WI38 (cell line): Measurements from ENCODE around the gene SLA2.

Experiments
- H3K4me3 ChIP-seq: 2 replicates; pipeline ENCODE4 v1.5.1; 2011; ENCODE audit warnings: low read depth, mild to moderate bottlenecking, control low read depth, low read length
- TF ChIP-seq, protein P1 (sequence below): IDR thresholded peaks from 2 replicates; pipeline ENCODE4 v1.5.1; 2012; ENCODE audit warnings: low read depth, mild to moderate bottlenecking, control low read depth, low read length

The SLA2 gene

DNA sequence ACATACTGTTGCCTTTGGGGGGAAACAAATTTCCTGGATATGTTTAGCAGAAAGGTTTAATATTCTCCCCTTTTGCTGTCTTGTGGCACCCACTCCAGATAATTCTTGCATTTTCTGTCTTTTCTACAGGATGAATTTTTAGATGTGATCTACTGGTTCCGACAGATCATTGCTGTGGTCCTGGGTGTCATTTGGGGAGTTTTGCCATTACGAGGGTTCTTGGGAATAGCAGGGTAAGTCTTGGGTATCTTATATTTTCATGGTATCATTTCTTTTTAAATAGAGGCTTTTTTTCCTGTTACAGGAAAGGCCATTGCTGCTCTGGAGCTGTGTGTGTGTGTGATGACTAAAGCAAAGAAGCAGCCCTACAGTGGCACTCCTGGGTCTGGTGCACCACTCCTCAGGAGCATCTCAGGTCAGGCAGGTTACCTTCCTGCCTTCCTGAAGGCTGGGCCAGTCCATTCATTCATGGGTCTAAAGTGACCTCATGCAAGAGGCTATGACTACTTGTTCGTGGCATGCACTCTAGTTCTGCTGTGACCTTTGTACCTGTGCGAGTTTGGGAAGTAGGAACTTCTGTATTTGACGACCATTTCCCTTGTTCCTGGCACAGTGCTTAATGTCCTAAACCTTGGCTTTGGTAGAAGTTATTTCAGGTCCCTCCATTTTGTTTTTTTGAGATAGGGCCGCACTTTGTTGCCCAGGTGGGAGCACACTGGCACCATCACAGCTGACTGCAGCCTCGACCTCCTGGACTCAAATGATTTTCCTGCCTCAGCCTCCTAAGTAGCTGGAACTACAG lies 38.2 kb downstream of the SLA2 start:
- TF ChIP-seq, protein P1, sequence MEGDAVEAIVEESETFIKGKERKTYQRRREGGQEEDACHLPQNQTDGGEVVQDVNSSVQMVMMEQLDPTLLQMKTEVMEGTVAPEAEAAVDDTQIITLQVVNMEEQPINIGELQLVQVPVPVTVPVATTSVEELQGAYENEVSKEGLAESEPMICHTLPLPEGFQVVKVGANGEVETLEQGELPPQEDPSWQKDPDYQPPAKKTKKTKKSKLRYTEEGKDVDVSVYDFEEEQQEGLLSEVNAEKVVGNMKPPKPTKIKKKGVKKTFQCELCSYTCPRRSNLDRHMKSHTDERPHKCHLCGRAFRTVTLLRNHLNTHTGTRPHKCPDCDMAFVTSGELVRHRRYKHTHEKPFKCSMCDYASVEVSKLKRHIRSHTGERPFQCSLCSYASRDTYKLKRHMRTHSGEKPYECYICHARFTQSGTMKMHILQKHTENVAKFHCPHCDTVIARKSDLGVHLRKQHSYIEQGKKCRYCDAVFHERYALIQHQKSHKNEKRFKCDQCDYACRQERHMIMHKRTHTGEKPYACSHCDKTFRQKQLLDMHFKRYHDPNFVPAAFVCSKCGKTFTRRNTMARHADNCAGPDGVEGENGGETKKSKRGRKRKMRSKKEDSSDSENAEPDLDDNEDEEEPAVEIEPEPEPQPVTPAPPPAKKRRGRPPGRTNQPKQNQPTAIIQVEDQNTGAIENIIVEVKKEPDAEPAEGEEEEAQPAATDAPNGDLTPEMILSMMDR, result no peak
- no peak overlapping the region for H3K4me3 ChIP-seq

DNA sequence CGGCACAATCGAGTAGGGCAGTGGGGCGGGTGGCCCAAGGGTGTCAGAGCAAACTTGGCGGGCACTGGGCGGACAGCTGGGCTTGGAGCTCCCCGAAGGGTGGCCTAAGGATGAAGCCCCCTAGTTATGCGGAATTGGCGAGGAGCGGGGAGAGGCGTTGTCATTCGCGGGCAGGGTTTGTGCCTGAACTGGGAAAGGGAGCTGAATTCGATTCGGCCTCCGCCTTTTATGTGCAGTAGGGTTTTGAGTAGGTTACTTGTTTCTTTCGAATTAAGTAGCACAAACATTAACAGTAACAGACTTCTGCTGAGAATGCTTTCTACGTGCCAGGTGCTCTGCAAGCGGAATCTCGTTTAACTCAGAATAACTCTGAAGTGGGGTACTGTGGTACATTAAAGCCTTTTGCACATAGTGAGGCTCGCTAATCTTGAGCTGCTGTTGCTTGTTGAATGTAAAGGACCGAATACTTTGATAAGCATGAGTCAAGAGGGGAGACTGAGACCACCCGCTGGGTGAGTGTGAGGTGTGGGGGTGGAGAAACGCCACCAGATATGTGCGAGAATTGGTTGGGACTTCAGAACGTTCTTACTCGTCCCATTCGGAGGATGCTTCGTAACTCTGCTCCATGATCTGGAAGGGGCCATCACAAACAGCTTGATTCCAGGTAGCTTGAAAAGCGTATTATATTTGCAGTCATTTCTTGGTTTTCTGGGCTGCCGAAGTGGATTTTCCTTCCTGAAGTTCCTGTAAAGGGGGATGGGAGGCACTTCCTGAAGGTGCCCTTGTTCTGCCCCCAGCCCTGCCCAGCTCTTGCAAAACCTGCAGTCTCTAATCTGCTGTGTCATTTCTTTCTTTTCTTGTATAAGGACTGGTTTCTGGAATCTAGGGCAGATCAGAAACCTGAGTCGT lies 39.6 kb downstream of the SLA2 start:
- peak overlapping the region; percentile 99 for H3K4me3 ChIP-seq
- TF ChIP-seq, protein P1, result no peak

DNA sequence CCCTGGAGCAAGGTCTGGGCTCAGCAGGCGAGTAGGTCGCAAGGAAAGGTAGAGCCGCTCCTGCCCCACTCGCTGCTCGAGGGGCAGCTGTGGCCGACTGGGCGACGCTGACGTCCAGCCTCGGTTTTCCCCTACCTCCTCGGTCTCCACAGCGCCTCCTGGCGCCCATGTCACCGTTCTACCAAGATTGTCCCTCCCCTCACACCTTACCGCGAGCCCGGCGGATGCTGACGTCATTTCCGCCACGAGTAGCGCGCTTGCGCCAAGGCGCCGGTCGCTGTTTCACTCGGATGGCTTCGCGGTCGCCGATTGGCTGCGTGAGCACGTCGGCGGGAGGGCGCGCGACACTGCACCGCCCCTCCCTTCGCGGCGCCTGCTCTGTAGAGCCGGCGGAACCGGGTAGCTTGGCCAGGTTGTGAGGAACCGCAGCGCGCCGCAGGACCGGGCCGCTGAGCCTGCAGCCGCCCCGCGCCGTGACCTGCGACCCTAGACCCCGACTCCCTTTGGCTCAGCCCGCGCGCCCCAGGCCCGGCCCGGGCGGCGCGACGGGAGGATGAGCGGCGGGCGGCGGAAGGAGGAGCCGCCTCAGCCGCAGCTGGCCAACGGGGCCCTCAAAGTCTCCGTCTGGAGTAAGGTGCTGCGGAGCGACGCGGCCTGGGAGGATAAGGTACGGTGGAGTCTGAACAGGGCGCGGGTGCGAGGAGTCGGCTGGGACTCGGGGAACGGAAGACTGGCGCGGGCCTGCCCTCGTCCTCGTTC lies 40.4 kb downstream of the SLA2 start, which contains the start of gene RAB5IF:
Gene RAB5IF (plus strand): TSS at position 381 of the 759 bp plus-strand sequence. CDS start 173 bp downstream, at position 554.
- H3K4me3 ChIP-seq, result peak within 1 kb of the TSS; percentile 99
- TF ChIP-seq, protein P1, result peak; percentile 82

DNA sequence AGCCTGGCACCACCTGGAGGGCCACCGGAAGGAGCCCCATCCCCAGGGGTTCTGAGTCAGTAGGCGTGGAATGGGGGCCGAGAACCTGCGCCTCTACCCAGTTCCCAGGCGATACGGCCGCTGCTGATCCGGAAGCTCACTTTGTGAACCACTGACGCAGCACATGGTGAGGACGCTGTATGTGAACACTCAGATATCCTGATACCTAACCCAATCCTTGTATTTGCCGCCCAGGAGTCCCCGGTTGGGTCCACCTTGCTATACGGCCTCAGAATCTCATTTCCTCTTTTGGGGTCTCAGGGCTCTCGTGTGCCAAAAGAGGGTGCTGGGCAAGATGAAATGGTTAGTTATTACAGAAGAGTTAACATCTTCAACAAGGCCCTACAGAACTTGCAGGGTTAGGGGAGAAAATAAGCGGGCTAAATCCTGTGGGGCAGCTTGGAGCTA lies 41.0 kb downstream of the SLA2 start:
- peak overlapping the region; percentile 99 for H3K4me3 ChIP-seq
- TF ChIP-seq, protein P1, result no peak

DNA sequence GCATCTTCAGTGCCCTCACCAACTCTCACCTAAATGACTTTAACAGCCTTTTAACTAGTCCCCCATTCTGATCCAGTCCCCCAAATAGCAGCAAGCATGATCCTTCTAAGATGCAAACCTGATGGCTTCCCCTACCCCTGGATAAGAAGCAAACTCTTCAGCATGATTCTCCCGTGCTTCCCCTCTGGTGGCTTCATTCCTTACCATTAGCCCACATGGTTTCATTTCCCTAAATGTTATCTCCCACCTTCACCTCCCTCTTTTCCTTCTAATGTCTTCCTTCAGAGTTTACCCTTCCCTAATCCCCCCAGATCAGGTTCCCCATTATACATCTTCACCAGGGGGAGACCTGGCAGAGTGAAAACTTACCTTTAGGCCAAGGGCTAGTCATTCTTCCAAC lies 44.5 kb downstream of the SLA2 start:
- H3K4me3 ChIP-seq, result no peak overlapping the region
- TF ChIP-seq, protein P1, result no peak

DNA sequence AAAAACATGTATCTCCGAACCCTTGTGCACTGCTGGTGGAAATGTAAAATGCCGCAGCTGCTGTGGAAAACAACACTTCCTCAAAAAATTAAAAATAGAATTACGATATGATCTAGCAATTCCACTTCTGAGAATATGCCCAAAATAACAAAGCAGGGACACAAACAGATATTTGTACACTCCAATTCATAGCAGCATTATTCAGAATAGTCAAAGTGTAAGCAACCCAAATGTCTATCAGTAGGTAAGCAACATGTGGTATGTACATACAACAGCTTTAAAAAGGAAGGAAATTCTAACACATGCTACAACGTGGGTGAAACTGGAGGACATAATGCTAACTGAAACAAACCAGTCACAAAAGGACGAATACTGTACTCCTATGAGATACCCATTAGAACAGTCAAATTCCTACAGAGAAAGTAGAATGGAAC lies 46.1 kb downstream of the SLA2 start:
- TF ChIP-seq, protein P1, result no peak
- H3K4me3 ChIP-seq, result no peak overlapping the region
